ENCODE data around the gene RIOK2.

Gene RIOK2

GRCh38 chr5:97125125-97125683, 57.8 kb downstream of the RIOK2 start:
- Histone ChIP-seq H3K4me1 (ENCODE audit: control insufficient read depth, insufficient read depth, low read length) (peaks cover 13% of the 10 kb centered on the region; the same call in 1 of the 2 replicates), H3K27ac (ENCODE audit: low read depth, low read length) (no peak overlapping the region), H3K36me3 (ENCODE audit: control insufficient read depth, insufficient read depth, low read length) (no peaks in the 10 kb centered on the region), H3K27me3 (ENCODE audit: control insufficient read depth, insufficient read depth, low read length) (no peaks in the 10 kb centered on the region), H3K9ac (ENCODE audit: low read length) (no peak overlapping the region), H3K9me3 (ENCODE audit: control insufficient read depth, insufficient read depth, low read depth, low read length) (no peaks in the 10 kb centered on the region), H3K4me3 (ENCODE audit: low read depth, low read length) (no peak overlapping the region)

GRCh38 chr5:97124335-97124734, 58.7 kb downstream of the RIOK2 start:
- Histone ChIP-seq H3K27me3 (ENCODE audit: control insufficient read depth, insufficient read depth, low read length) (no peaks in the 10 kb centered on the region), H3K4me1 (ENCODE audit: control insufficient read depth, insufficient read depth, low read length) (peaks cover 13% of the 10 kb centered on the region; the same call in 1 of the 2 replicates), H3K36me3 (ENCODE audit: control insufficient read depth, insufficient read depth, low read length) (no peaks in the 10 kb centered on the region), H3K9ac (ENCODE audit: low read length) (no peak overlapping the region), H3K4me3 (ENCODE audit: low read depth, low read length) (no peak overlapping the region), H3K9me3 (ENCODE audit: control insufficient read depth, insufficient read depth, low read depth, low read length) (no peaks in the 10 kb centered on the region), H3K27ac (ENCODE audit: low read depth, low read length) (no peak overlapping the region)

GRCh38 chr5:97121848-97122247, 61.2 kb downstream of the RIOK2 start:
- Histone ChIP-seq H3K4me3 (ENCODE audit: low read depth, low read length) (no peak overlapping the region), H3K27me3 (ENCODE audit: control insufficient read depth, insufficient read depth, low read length) (no peaks in the 10 kb centered on the region), H3K27ac (ENCODE audit: low read depth, low read length) (no peak overlapping the region), H3K36me3 (ENCODE audit: control insufficient read depth, insufficient read depth, low read length) (no peaks in the 10 kb centered on the region), H3K9me3 (ENCODE audit: control insufficient read depth, insufficient read depth, low read depth, low read length) (no peaks in the 10 kb centered on the region), H3K9ac (ENCODE audit: low read length) (no peak overlapping the region), H3K4me1 (ENCODE audit: control insufficient read depth, insufficient read depth, low read length) (peaks cover 17% of the 10 kb centered on the region; the same call in 1 of the 2 replicates)

- Histone ChIP-seq H3K36me3 (ENCODE audit: control insufficient read depth, insufficient read depth, low read length) (no peaks in the 10 kb centered on the region), H3K4me3 (ENCODE audit: low read depth, low read length) (no peak overlapping the region), H3K9ac (ENCODE audit: low read length) (no peak overlapping the region), H3K27ac (ENCODE audit: low read depth, low read length) (no peak overlapping the region), H3K4me1 (ENCODE audit: control insufficient read depth, insufficient read depth, low read length) (peaks cover 14% of the 10 kb centered on the region; the same call in 1 of the 2 replicates), H3K27me3 (ENCODE audit: control insufficient read depth, insufficient read depth, low read length) (no peaks in the 10 kb centered on the region), H3K9me3 (ENCODE audit: control insufficient read depth, insufficient read depth, low read depth, low read length) (no peaks in the 10 kb centered on the region)
These were observed 62.9 kb downstream of the RIOK2 start for GRCh38 chr5:97120195-97120594.

GRCh38 chr5:97119007-97119390, 64.0 kb downstream of the RIOK2 start:
- H3K27me3 ChIP-seq (ENCODE audit: control insufficient read depth, insufficient read depth, low read length), result no peaks in the 10 kb centered on the region
- no peak overlapping the region for H3K4me3 ChIP-seq (ENCODE audit: low read depth, low read length)
- no peak overlapping the region for H3K9ac ChIP-seq (ENCODE audit: low read length)
- no peaks in the 10 kb centered on the region for H3K9me3 ChIP-seq (ENCODE audit: control insufficient read depth, insufficient read depth, low read depth, low read length)
- no peaks in the 10 kb centered on the region for H3K36me3 ChIP-seq (ENCODE audit: control insufficient read depth, insufficient read depth, low read length)
- peaks cover 12% of the 10 kb centered on the region; the same call in 1 of the 2 replicates for H3K4me1 ChIP-seq (ENCODE audit: control insufficient read depth, insufficient read depth, low read length)
- no peak overlapping the region for H3K27ac ChIP-seq (ENCODE audit: low read depth, low read length)

- no peaks in the 10 kb centered on the region for H3K27me3 ChIP-seq (ENCODE audit: control insufficient read depth, insufficient read depth, low read length)
- peaks cover 12% of the 10 kb centered on the region; the same call in 1 of the 2 replicates for H3K4me1 ChIP-seq (ENCODE audit: control insufficient read depth, insufficient read depth, low read length)
- H3K9me3 ChIP-seq (ENCODE audit: control insufficient read depth, insufficient read depth, low read depth, low read length), result no peaks in the 10 kb centered on the region
- H3K4me3 ChIP-seq (ENCODE audit: low read depth, low read length), result no peak overlapping the region
- H3K36me3 ChIP-seq (ENCODE audit: control insufficient read depth, insufficient read depth, low read length), result no peaks in the 10 kb centered on the region
- no peak overlapping the region for H3K27ac ChIP-seq (ENCODE audit: low read depth, low read length)
- H3K9ac ChIP-seq (ENCODE audit: low read length), result no peak overlapping the region
These were observed 64.6 kb downstream of the RIOK2 start for GRCh38 chr5:97118261-97119006.

- Histone ChIP-seq H3K27ac (ENCODE audit: low read depth, low read length) (no peak overlapping the region), H3K36me3 (ENCODE audit: control insufficient read depth, insufficient read depth, low read length) (no peaks in the 10 kb centered on the region), H3K27me3 (ENCODE audit: control insufficient read depth, insufficient read depth, low read length) (no peaks in the 10 kb centered on the region), H3K4me1 (ENCODE audit: control insufficient read depth, insufficient read depth, low read length) (peaks cover 27% of the 10 kb centered on the region), H3K9me3 (ENCODE audit: control insufficient read depth, insufficient read depth, low read depth, low read length) (no peaks in the 10 kb centered on the region), H3K9ac (ENCODE audit: low read length) (no peak overlapping the region), H3K4me3 (ENCODE audit: low read depth, low read length) (no peak overlapping the region)
These were observed 67.1 kb downstream of the RIOK2 start for GRCh38 chr5:97115932-97116331.

GRCh38 chr5:97112230-97112629, 70.8 kb downstream of the RIOK2 start:
- H3K36me3 ChIP-seq (ENCODE audit: control insufficient read depth, insufficient read depth, low read length), result no peaks in the 10 kb centered on the region
- H3K27ac ChIP-seq (ENCODE audit: low read depth, low read length), result no peak overlapping the region
- no peaks in the 10 kb centered on the region for H3K9me3 ChIP-seq (ENCODE audit: control insufficient read depth, insufficient read depth, low read depth, low read length)
- no peak overlapping the region for H3K9ac ChIP-seq (ENCODE audit: low read length)
- no peak overlapping the region for H3K4me3 ChIP-seq (ENCODE audit: low read depth, low read length)
- H3K27me3 ChIP-seq (ENCODE audit: control insufficient read depth, insufficient read depth, low read length), result no peaks in the 10 kb centered on the region
- H3K4me1 ChIP-seq (ENCODE audit: control insufficient read depth, insufficient read depth, low read length), result peaks cover 29% of the 10 kb centered on the region

GRCh38 chr5:97111616-97112015, 71.4 kb downstream of the RIOK2 start:
- no peak overlapping the region for H3K4me3 ChIP-seq (ENCODE audit: low read depth, low read length)
- no peaks in the 10 kb centered on the region for H3K9me3 ChIP-seq (ENCODE audit: control insufficient read depth, insufficient read depth, low read depth, low read length)
- H3K27ac ChIP-seq (ENCODE audit: low read depth, low read length), result no peak overlapping the region
- no peaks in the 10 kb centered on the region for H3K36me3 ChIP-seq (ENCODE audit: control insufficient read depth, insufficient read depth, low read length)
- H3K9ac ChIP-seq (ENCODE audit: low read length), result no peak overlapping the region
- H3K27me3 ChIP-seq (ENCODE audit: control insufficient read depth, insufficient read depth, low read length), result no peaks in the 10 kb centered on the region
- H3K4me1 ChIP-seq (ENCODE audit: control insufficient read depth, insufficient read depth, low read length), result peaks cover 28% of the 10 kb centered on the region

GRCh38 chr5:97111004-97111403, 72.0 kb downstream of the RIOK2 start:
- Histone ChIP-seq H3K9me3 (ENCODE audit: control insufficient read depth, insufficient read depth, low read depth, low read length) (no peaks in the 10 kb centered on the region), H3K27ac (ENCODE audit: low read depth, low read length) (no peak overlapping the region), H3K4me3 (ENCODE audit: low read depth, low read length) (no peak overlapping the region), H3K27me3 (ENCODE audit: control insufficient read depth, insufficient read depth, low read length) (no peaks in the 10 kb centered on the region), H3K9ac (ENCODE audit: low read length) (no peak overlapping the region), H3K36me3 (ENCODE audit: control insufficient read depth, insufficient read depth, low read length) (no peaks in the 10 kb centered on the region), H3K4me1 (ENCODE audit: control insufficient read depth, insufficient read depth, low read length) (peaks cover 31% of the 10 kb centered on the region)
